HepG2 (cell line): ENCODE results near the gene S100P. TPM values are rescaled to one million over a fixed set of nuclear protein-coding genes. Genes with fewer than 3 reads are reported as not detected.

Experiments used
- AGO2 ChIP-seq: fragments of 200-400 bp; formaldehyde crosslinking; optimal IDR thresholded peaks from 2 replicates; pipeline ENCODE3; 2017; ENCODE audit warnings: mild to moderate bottlenecking, low read depth, low read length, moderate library complexity
- ATAD3A ChIP-seq: sonication (generic); formaldehyde crosslinking; IDR thresholded peaks from 2 replicates; pipeline ENCODE4 v1.4.0; 2020; ENCODE audit warnings: missing genetic modification reagents
- CC2D1A ChIP-seq: sonication (generic); formaldehyde crosslinking; IDR thresholded peaks from 2 replicates; pipeline ENCODE4 v1.8.1; 2023; ENCODE audit warnings: mild to moderate bottlenecking, missing genetic modification reagents
- CEBPB ChIP-seq: IDR thresholded peaks from 2 replicates; pipeline ENCODE4 v1.6.1; 2011; ENCODE audit warnings: low read depth, low read length, improper control_type of control experiment, borderline replicate concordance
- DNMT3B ChIP-seq: conservative IDR thresholded peaks from 2 replicates; pipeline ENCODE4 v1.6.1; 2016; ENCODE audit warnings: missing biosample characterization, control low read depth
- ELF1 ChIP-seq: sonication (generic); formaldehyde crosslinking; IDR thresholded peaks from 2 replicates; pipeline ENCODE4 v1.4.0; 2020; ENCODE audit warnings: missing genetic modification reagents
- ETV6 ChIP-seq: sonication (generic); formaldehyde crosslinking; conservative IDR thresholded peaks from 2 replicates; pipeline ENCODE4 v1.4.0; 2020; ENCODE audit warnings: missing genetic modification reagents
- GPN1 ChIP-seq: sonication (generic); formaldehyde crosslinking; IDR thresholded peaks from 2 replicates; pipeline ENCODE4 v1.5.1; 2020; ENCODE audit warnings: missing genetic modification reagents, borderline replicate concordance
- HNRNPK ChIP-seq: fragments of 200-400 bp; formaldehyde crosslinking; IDR thresholded peaks from 2 replicates; pipeline ENCODE4 v1.6.1; 2018; ENCODE audit warnings: low read length, low read depth, moderate library complexity, mild to moderate bottlenecking; ENCODE audit not compliant: poor library complexity, severe bottlenecking
- KLF15 ChIP-seq: sonication (generic); formaldehyde crosslinking; IDR thresholded peaks from 2 replicates; pipeline ENCODE4 v1.8.1; 2023; ENCODE audit warnings: borderline replicate concordance, mild to moderate bottlenecking, inconsistent platforms, missing genetic modification reagents, mixed read lengths
- MEIS1 ChIP-seq: sonication (generic); formaldehyde crosslinking; IDR thresholded peaks from 2 replicates; pipeline ENCODE4 v1.9.0; 2021; ENCODE audit warnings: mild to moderate bottlenecking, missing genetic modification reagents, moderate library complexity, borderline replicate concordance
- MIER3 ChIP-seq: IDR thresholded peaks from 2 replicates; pipeline ENCODE4 v1.6.1; 2016; ENCODE audit warnings: missing compliant biosample characterization, borderline replicate concordance
- MYC ChIP-seq: sonication (generic); formaldehyde crosslinking; IDR thresholded peaks from 2 replicates; pipeline ENCODE4 v1.9.0; 2021; ENCODE audit warnings: missing genetic modification reagents, borderline replicate concordance
- NFKBIZ ChIP-seq: IDR thresholded peaks from 2 replicates; pipeline ENCODE4 v1.6.1; 2018; ENCODE audit warnings: missing genetic modification reagents, missing compliant biosample characterization
- POLR2G ChIP-seq: fragments of 200-400 bp; formaldehyde crosslinking; IDR thresholded peaks from 2 replicates; pipeline ENCODE4 v1.6.1; 2018; ENCODE audit warnings: mild to moderate bottlenecking, low read depth, low read length, moderate library complexity
- SIN3A ChIP-seq: IDR thresholded peaks from 2 replicates; pipeline ENCODE4 v1.6.1; 2011; ENCODE audit warnings: low read depth, mild to moderate bottlenecking, control low read depth, low read length, borderline replicate concordance
- SMARCC2 ChIP-seq: fragments of 450-650 bp; IDR thresholded peaks from 2 replicates; pipeline ENCODE4 v1.6.1; 2017; ENCODE audit warnings: antibody characterized with exemption, mild to moderate bottlenecking
- TEAD3 ChIP-seq: optimal IDR thresholded peaks from 2 replicates; pipeline ENCODE3; 2016; ENCODE audit warnings: borderline replicate concordance
- ZFP1 ChIP-seq: IDR thresholded peaks from 2 replicates; pipeline ENCODE4 v1.6.1; 2016
- ZFX ChIP-seq: sonication (generic); formaldehyde crosslinking; IDR thresholded peaks from 2 replicates; pipeline ENCODE4 v1.4.0; 2020; ENCODE audit warnings: mild to moderate bottlenecking, low read depth, missing genetic modification reagents, moderate library complexity
- ZKSCAN8 ChIP-seq: IDR thresholded peaks from 2 replicates; pipeline ENCODE4 v1.6.1; 2016; ENCODE audit warnings: borderline replicate concordance, missing genetic modification reagents, missing compliant biosample characterization
- ZNF124 ChIP-seq: sonication (generic); formaldehyde crosslinking; IDR thresholded peaks from 2 replicates; pipeline ENCODE4 v1.4.0; 2020; ENCODE audit warnings: missing genetic modification reagents
- ZNF430 ChIP-seq: sonication (generic); formaldehyde crosslinking; IDR thresholded peaks from 2 replicates; pipeline ENCODE4 v1.9.0; 2021; ENCODE audit warnings: mild to moderate bottlenecking, missing genetic modification reagents
- ZNF451 ChIP-seq: sonication (generic); formaldehyde crosslinking; IDR thresholded peaks from 2 replicates; pipeline ENCODE4 v1.5.0; 2020; ENCODE audit warnings: mild to moderate bottlenecking, missing genetic modification reagents
- ZNF703 ChIP-seq: sonication (generic); formaldehyde crosslinking; IDR thresholded peaks from 2 replicates; pipeline ENCODE4 v1.5.1; 2020; ENCODE audit warnings: missing genetic modification reagents, mild to moderate bottlenecking, moderate library complexity, borderline replicate concordance
- ZNF747 ChIP-seq: sonication (generic); formaldehyde crosslinking; IDR thresholded peaks from 2 replicates; pipeline ENCODE4 v1.8.1; 2023; ENCODE audit warnings: missing genetic modification reagents, mild to moderate bottlenecking, borderline replicate concordance
- ZNF788 ChIP-seq: sonication (generic); formaldehyde crosslinking; IDR thresholded peaks from 2 replicates; pipeline ENCODE4 v1.5.0; 2020; ENCODE audit warnings: mild to moderate bottlenecking, missing genetic modification reagents, borderline replicate concordance
- ZSCAN25 ChIP-seq: sonication (generic); formaldehyde crosslinking; IDR thresholded peaks from 2 replicates; pipeline ENCODE4 v1.8.0; 2022; ENCODE audit warnings: mild to moderate bottlenecking, missing genetic modification reagents
- ZSCAN31 ChIP-seq: sonication (generic); formaldehyde crosslinking; IDR thresholded peaks from 2 replicates; pipeline ENCODE4 v1.5.0; 2020; ENCODE audit warnings: low read depth, mild to moderate bottlenecking, missing genetic modification reagents
- polyA plus RNA-seq, 8 experiments: library from polyadenylated mRNA; depleted of rRNA in 3 of 8; stranded (reverse) in 7 of 8; unstranded in 1 of 8; fragments of >200 nt; fragmentation: Illumina TruSeq in 4 of 8; extraction: Trizol in 4 of 8; gene quantifications; 2 replicates each; pipeline versions ENCODE4 v1.2.1 to v1.2.3, GENCODE V29; 2011 to 2016; ENCODE audit warnings: low read depth in 4 of 8, missing spikeins in 1 of 8, mixed read lengths in 1 of 8; ENCODE audit not compliant: insufficient read depth in 1 of 8
- total RNA-seq, 5 experiments: library from RNA; depleted of rRNA; stranded (reverse); fragments of >200 nt; fragmentation: Illumina TruSeq; extraction: Trizol; gene quantifications; 2 replicates each; pipeline ENCODE4 v1.2.3, GENCODE V29; 2016; ENCODE audit warnings: low read depth in 1 of 5
- TF ChIP-seq, protein P1 (sequence below), 2 experiments: fragments of 450-650 bp in 1 of 2; sonication (generic) in 1 of 2; formaldehyde crosslinking; IDR thresholded peaks; 2 replicates each; pipeline versions ENCODE4 v1.5.0 to v1.8.0; 2020 to 2022; ENCODE audit warnings: mild to moderate bottlenecking in 1 of 2, missing genetic modification reagents in 1 of 2
- TF ChIP-seq, protein P2 (sequence below): sonication (generic); formaldehyde crosslinking; IDR thresholded peaks from 2 replicates; pipeline ENCODE4 v1.5.0; 2020; ENCODE audit warnings: missing genetic modification reagents

S100P gene
- total and polyA plus RNA-seq, 2 of the 13 experiments (the other 11 are each of a cell fraction or from before 2014, with no cell fraction given) = 278 to 1,649 TPM

DNA sequence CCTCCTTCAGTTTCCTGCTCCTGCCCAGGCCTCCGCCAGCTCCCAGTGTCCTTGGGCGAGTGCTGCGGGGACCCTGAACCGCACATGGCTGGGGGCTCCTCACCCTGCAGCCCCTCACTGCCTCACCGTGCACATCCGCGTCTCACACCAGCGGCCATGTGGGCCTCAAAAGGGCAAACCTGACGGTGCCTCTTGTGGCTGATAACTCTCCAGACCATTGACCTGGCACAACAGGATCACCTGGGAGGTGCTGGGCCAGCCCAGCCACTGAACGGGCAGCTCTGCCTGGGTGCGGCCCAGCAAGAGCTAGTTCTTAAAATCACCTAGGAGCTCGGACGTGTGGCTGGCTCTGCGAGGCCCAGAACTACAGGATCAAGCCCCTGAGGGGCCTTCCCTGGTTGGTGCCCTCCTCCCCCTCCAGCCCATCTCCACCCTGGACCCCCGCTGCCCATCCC is 4.1 kb upstream of the S100P start (continued):
- TF ChIP-seq ZNF788 (CRISPR knock-in tag) = peak; percentile 10; the same call in 1 of the 2 replicates
- TF ChIP-seq ZSCAN31 (CRISPR knock-in tag) = no peak
- TF ChIP-seq CC2D1A (CRISPR knock-in tag) = no peak
- TF ChIP-seq POLR2G = no peak
- TF ChIP-seq MEIS1 = no peak
- TF ChIP-seq HNRNPK = no peak
- no peak; the same call in 1 of the 2 replicates for TF ChIP-seq ZNF747
- no peak for TF ChIP-seq SMARCC2
- TF ChIP-seq KLF15 = no peak
- no peak for TF ChIP-seq ZKSCAN8 (CRISPR knock-in tag)
- no peak for TF ChIP-seq ETV6 (CRISPR knock-in tag)
- no peak for TF ChIP-seq DNMT3B
- TF ChIP-seq ZFX (CRISPR knock-in tag) = 0 out of 2 replicates have a peak, but pooled peaks have one; percentile 38
- no peak; the same call in 1 of the 2 replicates for TF ChIP-seq ATAD3A (CRISPR knock-in tag)
- no peak for TF ChIP-seq ZNF703 (CRISPR knock-in tag)
- TF ChIP-seq AGO2 = peak; percentile 49
- TF ChIP-seq ZSCAN25 (CRISPR knock-in tag) = peak; percentile 1; the same call in 1 of the 2 replicates
- peak; percentile 22; the same call in 1 of the 2 replicates for TF ChIP-seq SIN3A
- TF ChIP-seq MIER3 = no peak
- TF ChIP-seq ZNF430 (CRISPR knock-in tag) = no peak; the same call in 1 of the 2 replicates
- no peak for TF ChIP-seq TEAD3 (CRISPR knock-in tag)
- no peak for TF ChIP-seq ZNF451 (CRISPR knock-in tag)
- TF ChIP-seq ZNF124 = no peak
- TF ChIP-seq CEBPB = no peak
- TF ChIP-seq NFKBIZ (CRISPR knock-in tag) = no peak
- TF ChIP-seq GPN1 (CRISPR knock-in tag) = 0 out of 2 replicates have a peak, but pooled peaks have one; percentile 54
- TF ChIP-seq, protein P1, sequence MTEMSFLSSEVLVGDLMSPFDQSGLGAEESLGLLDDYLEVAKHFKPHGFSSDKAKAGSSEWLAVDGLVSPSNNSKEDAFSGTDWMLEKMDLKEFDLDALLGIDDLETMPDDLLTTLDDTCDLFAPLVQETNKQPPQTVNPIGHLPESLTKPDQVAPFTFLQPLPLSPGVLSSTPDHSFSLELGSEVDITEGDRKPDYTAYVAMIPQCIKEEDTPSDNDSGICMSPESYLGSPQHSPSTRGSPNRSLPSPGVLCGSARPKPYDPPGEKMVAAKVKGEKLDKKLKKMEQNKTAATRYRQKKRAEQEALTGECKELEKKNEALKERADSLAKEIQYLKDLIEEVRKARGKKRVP (CRISPR knock-in tag; IDR thresholded peaks at IDR 0.05) = no peak
- TF ChIP-seq ELF1 (CRISPR knock-in tag) = 0 out of 2 replicates have a peak, but pooled peaks have one; percentile 14
- no peak for TF ChIP-seq ZFP1 (CRISPR knock-in tag)
- TF ChIP-seq, protein P2, sequence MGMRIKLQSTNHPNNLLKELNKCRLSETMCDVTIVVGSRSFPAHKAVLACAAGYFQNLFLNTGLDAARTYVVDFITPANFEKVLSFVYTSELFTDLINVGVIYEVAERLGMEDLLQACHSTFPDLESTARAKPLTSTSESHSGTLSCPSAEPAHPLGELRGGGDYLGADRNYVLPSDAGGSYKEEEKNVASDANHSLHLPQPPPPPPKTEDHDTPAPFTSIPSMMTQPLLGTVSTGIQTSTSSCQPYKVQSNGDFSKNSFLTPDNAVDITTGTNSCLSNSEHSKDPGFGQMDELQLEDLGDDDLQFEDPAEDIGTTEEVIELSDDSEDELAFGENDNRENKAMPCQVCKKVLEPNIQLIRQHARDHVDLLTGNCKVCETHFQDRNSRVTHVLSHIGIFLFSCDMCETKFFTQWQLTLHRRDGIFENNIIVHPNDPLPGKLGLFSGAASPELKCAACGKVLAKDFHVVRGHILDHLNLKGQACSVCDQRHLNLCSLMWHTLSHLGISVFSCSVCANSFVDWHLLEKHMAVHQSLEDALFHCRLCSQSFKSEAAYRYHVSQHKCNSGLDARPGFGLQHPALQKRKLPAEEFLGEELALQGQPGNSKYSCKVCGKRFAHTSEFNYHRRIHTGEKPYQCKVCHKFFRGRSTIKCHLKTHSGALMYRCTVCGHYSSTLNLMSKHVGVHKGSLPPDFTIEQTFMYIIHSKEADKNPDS (CRISPR knock-in tag) = no peak
- TF ChIP-seq MYC (CRISPR knock-in tag) = peak; percentile 32; the same call in 1 of the 2 replicates
